Measurements from ENCODE around the gene COL4A2. TPM values are rescaled to one million over a fixed set of nuclear protein-coding genes. Genes with fewer than 3 reads are reported as not detected.

COL4A2 gene
- total RNA-seq, 1 donor from 2014 or later, result 1,414 TPM

- Histone ChIP-seq H3K4me3 (ENCODE audit: insufficient read depth, low read depth, low read length) (no peak overlapping the region), H4K20me1 (ENCODE audit: insufficient read depth, low read length) (no peaks in the 10 kb centered on the region), H3K27me3 (ENCODE audit: insufficient read depth, low read length) (no peaks in the 10 kb centered on the region), H2AFZ (ENCODE audit: low read depth, low read length) (no peak overlapping the region), H3K9ac (ENCODE audit: low read length) (peak overlapping the region; percentile 72), H3K79me2 (ENCODE audit: insufficient read depth, low read length) (peaks cover 88% of the 10 kb centered on the region), H3K4me1 (ENCODE audit: insufficient read depth, low read length) (peaks cover 93% of the 10 kb centered on the region), H3K9me3 (ENCODE audit: insufficient read depth, low read depth, low read length) (no peaks in the 10 kb centered on the region), H3K36me3 (ENCODE audit: insufficient read depth, low read length) (peaks cover 15% of the 10 kb centered on the region), H3K4me2 (ENCODE audit: low read length) (peak overlapping the region; percentile 64), H3K27ac (ENCODE audit: low read depth, low read length) (peak overlapping the region; percentile 79)
- Mint-ChIP-seq H3K4me1 (ENCODE audit: low read depth, unreplicated experiment) (peaks cover 85% of the 10 kb centered on the region), H3K4me3 (ENCODE audit: unreplicated experiment) (peak overlapping the region; percentile 31), H3K27ac (ENCODE audit: unreplicated experiment) (peak overlapping the region; percentile 83), H3K36me3 (ENCODE audit: low read depth, unreplicated experiment) (peaks cover 39% of the 10 kb centered on the region), H3K9me3 (ENCODE audit: unreplicated experiment) (no peaks in the 10 kb centered on the region), H3K27me3 (ENCODE audit: low read depth, unreplicated experiment) (no peaks in the 10 kb centered on the region)
- DNase-seq (ENCODE audit: low read depth) (peak; percentile 93), FAIRE-seq (peak; percentile 85)
- TF ChIP-seq EZH2 (IDR thresholded peaks at IDR 0.05; ENCODE audit: insufficient read depth, low read length), result no peak
- TF ChIP-seq, protein P1, sequence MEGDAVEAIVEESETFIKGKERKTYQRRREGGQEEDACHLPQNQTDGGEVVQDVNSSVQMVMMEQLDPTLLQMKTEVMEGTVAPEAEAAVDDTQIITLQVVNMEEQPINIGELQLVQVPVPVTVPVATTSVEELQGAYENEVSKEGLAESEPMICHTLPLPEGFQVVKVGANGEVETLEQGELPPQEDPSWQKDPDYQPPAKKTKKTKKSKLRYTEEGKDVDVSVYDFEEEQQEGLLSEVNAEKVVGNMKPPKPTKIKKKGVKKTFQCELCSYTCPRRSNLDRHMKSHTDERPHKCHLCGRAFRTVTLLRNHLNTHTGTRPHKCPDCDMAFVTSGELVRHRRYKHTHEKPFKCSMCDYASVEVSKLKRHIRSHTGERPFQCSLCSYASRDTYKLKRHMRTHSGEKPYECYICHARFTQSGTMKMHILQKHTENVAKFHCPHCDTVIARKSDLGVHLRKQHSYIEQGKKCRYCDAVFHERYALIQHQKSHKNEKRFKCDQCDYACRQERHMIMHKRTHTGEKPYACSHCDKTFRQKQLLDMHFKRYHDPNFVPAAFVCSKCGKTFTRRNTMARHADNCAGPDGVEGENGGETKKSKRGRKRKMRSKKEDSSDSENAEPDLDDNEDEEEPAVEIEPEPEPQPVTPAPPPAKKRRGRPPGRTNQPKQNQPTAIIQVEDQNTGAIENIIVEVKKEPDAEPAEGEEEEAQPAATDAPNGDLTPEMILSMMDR (IDR thresholded peaks at IDR 0.05; ENCODE audit: insufficient read depth, low read depth, low read length), result peak; percentile 23
These were observed 16.2 kb downstream of the COL4A2 start for GRCh38 chr13:110323172-110323891.

GRCh38 chr13:110324026-110324749 is 17.1 kb downstream of the COL4A2 start:
- no peak for TF ChIP-seq EZH2 (IDR thresholded peaks at IDR 0.05; ENCODE audit: insufficient read depth, low read length)
- Mint-ChIP-seq H3K4me3 (ENCODE audit: unreplicated experiment) (peak overlapping the region; percentile 28), H3K27me3 (ENCODE audit: low read depth, unreplicated experiment) (no peaks in the 10 kb centered on the region), H3K9me3 (ENCODE audit: unreplicated experiment) (no peaks in the 10 kb centered on the region), H3K27ac (ENCODE audit: unreplicated experiment) (peak overlapping the region; percentile 83), H3K36me3 (ENCODE audit: low read depth, unreplicated experiment) (peaks cover 35% of the 10 kb centered on the region), H3K4me1 (ENCODE audit: low read depth, unreplicated experiment) (peaks cover 88% of the 10 kb centered on the region)
- H3K27ac ChIP-seq (ENCODE audit: low read depth, low read length), result peak overlapping the region; percentile 79
- DNase-seq (ENCODE audit: low read depth) (no peak), FAIRE-seq (no peak)
- H3K9ac ChIP-seq (ENCODE audit: low read length), result peak overlapping the region; percentile 72
- H4K20me1 ChIP-seq (ENCODE audit: insufficient read depth, low read length), result no peaks in the 10 kb centered on the region
- H3K36me3 ChIP-seq (ENCODE audit: insufficient read depth, low read length), result peaks cover 14% of the 10 kb centered on the region
- peaks cover 93% of the 10 kb centered on the region for H3K4me1 ChIP-seq (ENCODE audit: insufficient read depth, low read length)
- peaks cover 88% of the 10 kb centered on the region for H3K79me2 ChIP-seq (ENCODE audit: insufficient read depth, low read length)
- H3K27me3 ChIP-seq (ENCODE audit: insufficient read depth, low read length), result no peaks in the 10 kb centered on the region
- H3K4me2 ChIP-seq (ENCODE audit: low read length), result peak overlapping the region; percentile 64
- no peaks in the 10 kb centered on the region for H3K9me3 ChIP-seq (ENCODE audit: insufficient read depth, low read depth, low read length)
- no peak overlapping the region for H3K4me3 ChIP-seq (ENCODE audit: insufficient read depth, low read depth, low read length)
- H2AFZ ChIP-seq (ENCODE audit: low read depth, low read length), result no peak overlapping the region

DNA sequence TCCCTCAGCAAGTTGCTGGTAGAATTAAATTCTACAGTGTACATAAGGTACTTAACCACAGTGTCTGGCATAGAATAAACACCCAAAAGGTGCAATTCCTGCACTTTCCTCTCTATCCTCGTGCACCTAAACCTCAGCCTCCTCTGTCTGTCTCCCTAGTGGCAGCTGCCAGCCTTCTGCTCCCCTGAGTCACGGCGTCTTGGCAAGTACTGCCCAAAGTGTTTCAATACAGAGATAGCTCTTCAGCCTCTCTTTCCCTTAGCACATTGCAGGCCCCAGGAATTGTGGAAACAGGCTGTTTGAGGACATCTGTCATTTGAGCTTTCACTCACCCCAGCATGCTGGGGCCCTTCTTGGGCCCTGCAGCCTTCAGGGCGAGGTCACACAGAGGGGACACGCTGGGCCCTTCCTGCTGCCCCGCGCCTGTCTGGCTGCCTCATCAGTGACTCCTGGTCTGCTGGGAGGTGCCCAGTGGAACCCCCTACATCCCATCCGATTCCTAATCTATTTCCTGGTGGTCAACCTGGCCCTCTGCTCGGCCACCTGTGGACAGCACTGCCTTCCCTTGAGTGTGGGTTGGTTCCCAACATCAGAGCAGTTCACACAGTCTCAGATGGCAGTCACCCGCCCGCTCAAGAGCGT is 19.3 kb downstream of the COL4A2 start:
- H3K27ac Mint-ChIP-seq (ENCODE audit: unreplicated experiment), result peak overlapping the region; percentile 98
- peak overlapping the region; percentile 28 for H3K4me3 Mint-ChIP-seq (ENCODE audit: unreplicated experiment)
- H3K27me3 ChIP-seq (ENCODE audit: insufficient read depth, low read length), result no peaks in the 10 kb centered on the region
- H3K27ac ChIP-seq (ENCODE audit: low read depth, low read length), result peak overlapping the region; percentile 92
- peaks cover 87% of the 10 kb centered on the region for H3K79me2 ChIP-seq (ENCODE audit: insufficient read depth, low read length)
- no peaks in the 10 kb centered on the region for H4K20me1 ChIP-seq (ENCODE audit: insufficient read depth, low read length)
- H3K4me3 ChIP-seq (ENCODE audit: insufficient read depth, low read depth, low read length), result no peak overlapping the region
- no peaks in the 10 kb centered on the region for H3K27me3 Mint-ChIP-seq (ENCODE audit: low read depth, unreplicated experiment)
- TF ChIP-seq, protein P1 (IDR thresholded peaks at IDR 0.05; ENCODE audit: insufficient read depth, low read depth, low read length), result no peak
- TF ChIP-seq EZH2 (IDR thresholded peaks at IDR 0.05; ENCODE audit: insufficient read depth, low read length), result no peak
- H2AFZ ChIP-seq (ENCODE audit: low read depth, low read length), result no peak overlapping the region
- no peaks in the 10 kb centered on the region for H3K9me3 ChIP-seq (ENCODE audit: insufficient read depth, low read depth, low read length)
- DNase-seq (ENCODE audit: low read depth), result no peak
- peaks cover 14% of the 10 kb centered on the region for H3K36me3 ChIP-seq (ENCODE audit: insufficient read depth, low read length)
- peaks cover 93% of the 10 kb centered on the region for H3K4me1 ChIP-seq (ENCODE audit: insufficient read depth, low read length)
- peaks cover 93% of the 10 kb centered on the region for H3K4me1 Mint-ChIP-seq (ENCODE audit: low read depth, unreplicated experiment)
- peaks cover 44% of the 10 kb centered on the region for H3K36me3 Mint-ChIP-seq (ENCODE audit: low read depth, unreplicated experiment)
- H3K4me2 ChIP-seq (ENCODE audit: low read length), result peak overlapping the region; percentile 76
- peak overlapping the region; percentile 84 for H3K9ac ChIP-seq (ENCODE audit: low read length)
- no peak for FAIRE-seq
- no peaks in the 10 kb centered on the region for H3K9me3 Mint-ChIP-seq (ENCODE audit: unreplicated experiment)

Measured in astrocyte (in vitro differentiated cells and primary cell).